GM18502 (cell line): ENCODE data around the gene TRPV5.

Experiments used
- ATAC-seq: cut with Tn5 transposase; IDR thresholded peaks from one replicate; pipeline ENCODE4 v1.9.1; 2021; ENCODE audit warnings: mild to moderate bottlenecking; ENCODE audit not compliant: unreplicated experiment, poor library complexity

The TRPV5 gene

DNA sequence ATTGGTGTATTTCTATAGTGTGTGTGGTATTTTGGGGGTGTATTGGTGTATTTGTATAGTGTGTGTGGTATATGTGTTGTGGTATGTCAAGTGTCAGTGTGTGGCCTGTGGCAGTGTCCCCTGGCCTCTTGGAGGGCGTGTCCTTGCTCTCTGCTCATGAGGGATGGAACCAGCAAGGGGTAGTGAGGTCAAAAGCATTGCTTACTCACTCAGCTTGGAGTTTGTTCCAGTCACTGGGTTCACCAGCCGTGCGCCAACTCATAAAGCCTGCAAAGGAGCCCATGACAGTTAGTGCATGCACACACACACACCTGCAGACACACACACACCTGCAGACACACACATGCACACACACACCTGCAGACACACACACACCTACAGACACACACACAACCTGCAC, 43.7 kb downstream of the TRPV5 start:
- ATAC-seq, result no peak

DNA sequence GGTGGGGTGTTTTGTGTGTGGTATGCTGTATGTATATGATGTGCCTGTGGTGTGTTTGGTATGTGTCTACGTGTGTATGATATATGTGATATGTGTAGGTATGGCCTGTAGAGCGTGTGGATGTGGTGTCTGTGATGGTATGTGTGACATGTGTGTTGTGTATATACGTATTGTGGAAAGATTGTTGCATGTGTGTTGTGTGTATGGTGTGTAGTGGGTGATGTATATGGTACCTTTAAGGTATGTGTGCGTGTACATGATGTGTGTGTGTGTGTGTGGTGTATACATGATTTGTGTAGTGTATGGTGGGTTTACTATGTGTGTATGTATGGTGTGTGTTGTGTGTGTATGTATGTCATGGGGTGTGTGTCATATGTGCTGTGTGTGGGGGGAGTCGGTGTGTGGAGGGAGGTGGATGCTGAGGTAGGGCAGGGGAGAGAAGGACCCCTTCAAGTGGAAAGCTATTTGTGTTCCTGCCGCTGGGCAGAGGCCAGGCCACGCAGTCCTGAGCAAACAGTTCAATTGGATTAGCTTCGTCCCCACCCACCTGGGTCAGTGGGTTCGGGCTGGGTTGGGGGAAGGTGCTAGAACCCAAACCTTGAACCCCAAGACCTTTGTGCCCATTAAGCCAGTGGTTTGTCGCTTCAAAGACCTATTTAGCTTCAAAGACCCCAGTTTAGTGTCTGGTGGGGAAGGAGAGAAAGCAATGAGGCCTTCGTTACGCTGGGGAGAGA, 46.1 kb downstream of the TRPV5 start:
- no peak for ATAC-seq

DNA sequence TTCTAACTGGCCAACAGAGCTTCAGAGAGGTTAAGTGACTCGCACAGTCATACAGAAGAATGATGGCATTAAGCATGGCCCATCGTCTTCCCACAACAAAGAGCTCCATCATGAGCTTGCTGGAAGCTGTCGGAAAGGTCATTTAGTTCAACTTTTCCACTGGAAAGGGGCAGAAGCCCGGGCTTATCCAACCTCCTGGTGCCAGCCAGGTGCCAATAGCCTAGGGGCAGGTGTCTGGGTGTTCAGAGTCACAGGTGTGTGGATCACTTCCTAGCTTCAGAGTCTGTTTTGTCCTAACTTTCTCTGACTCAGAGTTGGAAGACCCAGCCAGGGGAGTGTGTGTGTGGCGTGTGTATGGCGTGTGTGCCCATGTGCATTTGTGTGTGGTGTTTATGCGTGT, 46.7 kb downstream of the TRPV5 start:
- ATAC-seq, result no peak

DNA sequence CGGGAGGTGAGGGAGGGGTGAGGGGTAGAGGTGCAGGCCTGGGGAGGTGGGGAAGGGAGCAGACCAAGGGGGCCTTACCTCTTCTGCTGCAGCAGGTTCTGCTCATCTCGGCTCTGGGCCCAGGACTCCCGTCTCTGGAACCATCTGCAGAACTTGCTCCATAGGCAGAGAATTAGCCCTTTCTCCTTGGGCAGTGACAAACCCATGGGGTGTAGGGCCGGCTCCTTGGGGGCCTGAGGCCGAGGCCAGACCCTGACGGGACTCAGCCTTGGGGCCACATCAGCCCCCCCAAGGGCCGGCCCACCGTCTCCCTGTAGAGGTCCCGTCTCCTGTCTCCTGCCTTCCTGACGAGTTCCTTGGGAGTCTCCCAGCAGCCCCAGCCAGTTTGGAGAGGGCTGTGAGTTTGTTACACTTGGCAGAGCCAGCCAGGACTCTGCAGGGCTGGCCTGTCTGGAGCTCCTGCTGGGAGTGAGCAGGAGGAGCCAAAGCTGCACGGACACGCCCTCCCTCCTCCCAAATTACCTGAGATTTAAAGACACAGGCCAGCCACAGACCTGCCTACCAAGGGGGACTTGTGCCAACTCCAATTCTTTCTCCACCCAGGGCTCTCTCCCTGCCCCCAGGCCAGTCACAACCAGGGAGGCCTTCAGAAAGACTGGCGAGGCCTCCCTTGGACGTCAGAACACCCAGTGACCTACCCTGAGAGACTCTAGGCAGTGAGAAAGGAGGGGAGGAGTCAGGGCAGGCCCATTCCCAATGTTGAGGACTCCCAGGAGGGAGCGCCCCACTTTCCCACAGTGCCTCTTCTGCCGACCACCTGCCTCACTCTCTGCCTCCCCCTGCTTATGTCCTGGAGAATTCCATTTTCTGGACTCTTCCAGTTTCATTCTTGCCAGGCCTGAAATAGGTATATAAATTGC, 48.0 kb downstream of the TRPV5 start, which contains the start of gene TRPV6:
Gene TRPV6, minus strand, starts transcription at position 435 of the 920 bp plus-strand sequence.
- no peak for ATAC-seq

DNA sequence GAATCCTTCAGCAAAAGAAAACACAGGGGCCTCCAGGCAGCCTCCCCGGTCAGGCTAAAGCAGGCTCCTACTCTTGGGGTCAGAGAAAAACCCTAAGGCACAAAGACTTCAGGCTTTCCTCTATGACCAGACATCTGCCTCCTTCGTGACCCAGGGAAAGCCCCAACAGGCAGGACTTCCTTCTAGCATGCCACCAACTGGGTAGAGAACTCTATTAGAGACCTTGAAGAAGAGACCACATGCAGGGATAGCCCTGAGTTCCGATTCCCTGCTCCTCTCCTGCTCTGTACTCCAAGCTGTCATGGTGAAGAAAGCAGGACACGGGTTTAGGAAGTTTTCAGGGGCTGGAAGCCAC, 49.3 kb downstream of the TRPV5 start:
- ATAC-seq, result no peak

DNA sequence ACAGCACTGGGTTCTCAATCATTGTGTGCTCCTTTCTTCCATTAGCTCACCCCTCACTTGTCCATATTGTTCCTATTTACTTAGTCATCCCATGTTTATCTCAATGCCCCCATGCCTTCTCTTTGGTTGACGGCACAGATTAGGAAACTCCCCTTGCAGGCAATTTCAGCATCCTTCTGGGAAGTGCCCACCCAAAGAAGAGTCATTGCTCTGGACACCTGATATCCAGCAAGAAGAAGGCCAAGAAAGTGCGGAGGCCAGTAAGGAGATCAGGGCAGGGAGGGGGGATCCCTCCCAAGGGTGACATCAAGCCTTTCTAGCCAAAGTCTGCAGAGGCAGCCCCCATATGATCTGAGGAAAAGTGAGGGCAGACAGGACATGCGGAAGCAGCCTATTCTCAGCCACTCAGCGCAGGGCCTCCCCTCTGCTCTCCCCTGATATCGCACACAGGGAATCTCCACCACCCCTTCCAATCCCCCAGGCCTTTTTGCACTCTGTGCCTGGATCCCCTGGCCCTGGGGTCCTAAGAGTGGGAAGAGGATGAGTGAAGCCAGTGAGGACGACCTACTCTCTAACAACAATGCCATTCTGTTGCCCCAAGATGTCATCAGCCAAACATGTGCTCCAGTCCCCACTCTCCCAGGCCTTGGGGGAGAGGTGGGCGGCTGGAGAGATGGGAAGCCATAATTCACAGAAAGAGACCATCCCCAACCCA, 49.8 kb downstream of the TRPV5 start:
- no peak for ATAC-seq

DNA sequence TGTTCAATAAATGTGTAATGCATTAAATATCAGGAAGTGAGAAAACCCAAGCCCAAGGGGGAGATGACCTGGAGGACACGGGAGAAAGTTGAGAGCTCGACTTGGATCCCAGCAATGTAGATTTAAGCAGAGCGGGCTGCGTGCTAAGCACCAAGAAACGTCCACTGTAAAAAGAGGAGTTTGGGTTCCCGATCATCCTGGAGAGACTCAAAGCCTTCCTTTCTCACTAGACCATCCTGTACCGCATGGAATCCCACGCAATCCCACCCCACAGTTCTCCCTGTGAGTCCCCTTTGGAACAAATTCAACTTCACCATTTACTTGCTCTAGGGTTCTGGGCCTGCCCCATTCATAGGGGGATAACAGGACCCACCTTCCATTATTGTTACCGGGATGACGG, 50.4 kb downstream of the TRPV5 start:
- no peak for ATAC-seq

DNA sequence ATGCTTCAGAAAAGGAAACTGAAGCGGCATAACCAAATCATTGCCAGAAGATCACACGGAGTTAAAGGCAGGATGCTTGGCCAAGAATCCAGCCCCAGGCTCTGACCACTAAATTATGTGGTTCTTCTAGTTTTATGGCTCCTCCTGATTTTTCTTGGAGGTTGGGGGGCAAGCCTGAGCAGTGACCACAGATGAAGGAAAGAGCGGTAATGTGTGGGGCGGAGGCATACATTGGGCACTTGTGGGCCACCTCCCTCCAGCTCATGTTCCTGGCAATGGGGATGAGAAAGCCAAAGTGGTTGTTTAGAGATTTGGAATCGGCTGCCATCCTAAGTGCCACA, 51.2 kb downstream of the TRPV5 start:
- ATAC-seq, result no peak

DNA sequence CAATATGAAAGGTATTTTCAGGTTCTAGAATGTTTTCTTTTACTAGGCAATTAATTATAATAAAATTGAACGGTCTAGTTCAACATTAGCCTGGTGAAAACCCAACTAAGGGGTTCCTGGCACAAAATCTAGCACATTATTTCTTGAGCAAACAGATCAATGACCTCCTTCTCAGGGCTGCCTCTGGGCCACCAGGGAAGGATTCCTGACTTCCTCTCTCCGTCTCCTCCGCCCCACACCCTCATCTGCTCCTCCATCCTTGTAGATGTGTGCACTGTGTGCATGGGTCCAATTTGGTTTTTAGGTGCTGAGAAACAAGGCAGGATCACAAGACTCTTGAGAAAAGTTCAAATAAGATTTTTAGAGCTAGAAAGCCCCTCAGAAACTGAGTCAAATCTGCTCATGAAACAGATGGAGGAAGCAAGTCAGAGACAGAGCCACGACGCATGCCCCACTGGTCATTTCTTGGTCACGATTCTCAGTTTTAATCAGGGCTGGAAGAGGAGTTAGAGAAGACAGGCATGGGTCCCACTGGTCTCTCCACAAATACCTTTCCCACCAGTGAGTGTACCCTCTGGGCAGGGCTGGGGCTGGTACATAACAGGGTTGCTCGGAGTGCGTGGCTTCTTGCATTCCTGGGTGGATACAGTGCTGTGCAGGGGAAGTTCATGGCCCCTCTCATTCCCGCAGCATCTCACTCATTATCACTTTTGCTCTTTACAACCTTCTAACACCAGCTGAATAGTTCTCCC, 51.8 kb downstream of the TRPV5 start:
- ATAC-seq, result no peak

DNA sequence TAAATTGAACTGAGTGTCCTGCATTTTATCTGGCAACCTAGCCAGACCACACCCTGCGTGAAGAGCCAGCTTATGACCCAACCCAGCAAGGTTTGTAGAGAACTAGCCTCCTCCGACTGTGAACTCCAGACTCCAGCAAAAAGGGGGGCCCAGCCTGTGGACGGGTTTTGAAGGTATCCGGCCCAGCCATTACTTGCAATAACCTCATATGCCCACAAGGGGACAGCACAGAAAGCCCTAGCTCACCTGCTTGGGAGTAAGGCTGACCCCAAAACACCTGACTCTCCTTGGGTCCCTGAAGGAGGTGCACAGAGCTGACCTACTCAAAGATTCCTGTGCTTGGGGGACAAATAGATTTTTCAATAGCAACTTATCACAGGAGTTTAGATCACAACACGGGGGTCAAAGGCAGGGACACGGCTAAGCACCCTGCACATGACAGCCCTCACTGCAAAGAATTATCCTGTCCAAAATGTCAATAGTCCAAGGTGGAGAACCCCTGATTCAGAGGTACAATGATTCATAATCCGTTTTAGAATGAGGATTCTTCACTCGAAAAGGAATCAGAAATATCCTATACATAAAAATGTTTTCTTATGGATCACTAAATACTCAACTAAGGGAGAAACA, 52.6 kb downstream of the TRPV5 start:
- peak; percentile 71 for ATAC-seq

DNA sequence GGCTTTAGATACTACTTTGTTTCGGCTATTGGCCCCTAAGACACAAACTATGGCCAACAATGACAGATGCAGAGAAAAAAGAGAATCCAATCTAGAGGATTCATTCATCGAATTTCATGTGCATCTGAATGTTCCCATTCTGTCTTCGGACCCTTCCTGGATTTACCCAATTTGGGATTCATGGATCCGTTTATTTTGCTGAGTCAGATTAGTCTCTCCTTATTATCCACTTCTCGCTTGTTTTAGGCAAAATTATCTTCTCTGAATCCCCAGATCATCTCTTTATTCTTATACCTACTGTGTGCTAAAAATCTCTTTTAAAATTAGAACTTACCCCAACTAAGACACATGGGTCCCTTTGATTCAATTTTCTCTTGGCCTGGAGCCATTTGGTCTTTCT, 54.5 kb downstream of the TRPV5 start:
- ATAC-seq, result no peak

DNA sequence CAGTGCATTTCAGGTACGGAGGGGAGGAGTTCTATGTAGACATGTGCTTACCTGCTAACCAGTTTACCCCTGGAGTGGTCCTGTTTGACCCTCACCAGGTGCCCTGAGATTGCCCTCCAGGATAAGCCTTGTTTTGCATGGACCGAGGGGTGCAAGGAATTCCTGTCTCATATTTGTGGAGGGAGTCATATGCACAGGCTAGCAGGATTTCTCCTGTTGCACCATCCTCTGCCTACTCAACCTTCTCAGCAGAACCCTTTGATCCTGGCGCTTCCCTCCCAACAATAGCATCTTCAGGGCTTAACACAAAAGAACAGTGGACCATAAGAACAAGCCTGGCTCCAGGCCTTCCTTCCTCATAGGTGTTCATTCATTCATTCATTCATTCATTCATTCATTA, 55.2 kb downstream of the TRPV5 start:
- ATAC-seq, result no peak

DNA sequence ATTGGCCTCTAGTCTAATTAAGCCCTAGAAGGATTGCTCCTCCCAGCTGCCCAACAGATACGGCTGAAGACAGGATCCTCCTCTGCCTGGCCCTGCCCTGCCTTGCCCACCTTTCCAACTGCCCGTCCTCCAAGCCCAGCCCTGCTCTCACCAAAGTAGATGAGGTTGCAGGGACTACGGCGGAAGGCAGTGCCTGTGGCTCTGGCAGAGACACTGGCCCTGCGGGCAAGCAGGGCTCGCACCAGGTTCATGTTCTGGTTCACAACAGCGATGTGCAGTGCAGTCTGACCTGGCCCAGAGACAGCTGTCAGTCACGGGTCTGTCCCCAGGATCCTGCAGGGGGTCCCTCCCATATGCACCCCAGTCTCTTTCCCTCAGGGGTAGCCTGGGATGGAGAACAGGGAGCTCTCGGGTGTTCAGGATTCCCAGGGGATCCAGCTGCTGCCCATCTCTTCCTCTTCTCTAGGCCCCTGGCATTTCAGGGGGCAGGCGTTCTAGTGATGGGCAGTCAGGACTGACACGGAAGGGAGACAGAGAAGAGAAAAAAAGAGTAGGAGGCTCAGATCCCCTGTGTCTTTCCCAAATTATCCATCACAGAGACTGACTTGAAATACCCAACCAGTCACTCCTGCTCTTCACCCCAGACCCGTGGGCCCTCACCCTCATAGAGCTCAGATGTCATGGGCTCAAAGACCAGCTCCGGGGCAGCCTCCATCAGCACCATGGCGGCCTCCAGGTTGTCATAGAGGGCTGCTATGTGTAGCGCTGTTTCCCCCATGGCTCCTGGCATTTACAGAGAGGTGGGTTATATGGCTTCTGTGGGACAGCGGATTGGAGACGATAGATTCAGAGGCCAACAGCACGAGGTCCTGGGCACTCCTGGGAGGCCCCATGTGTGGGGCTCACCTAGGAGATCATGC, 56.3 kb downstream of the TRPV5 start:
- no peak for ATAC-seq

DNA sequence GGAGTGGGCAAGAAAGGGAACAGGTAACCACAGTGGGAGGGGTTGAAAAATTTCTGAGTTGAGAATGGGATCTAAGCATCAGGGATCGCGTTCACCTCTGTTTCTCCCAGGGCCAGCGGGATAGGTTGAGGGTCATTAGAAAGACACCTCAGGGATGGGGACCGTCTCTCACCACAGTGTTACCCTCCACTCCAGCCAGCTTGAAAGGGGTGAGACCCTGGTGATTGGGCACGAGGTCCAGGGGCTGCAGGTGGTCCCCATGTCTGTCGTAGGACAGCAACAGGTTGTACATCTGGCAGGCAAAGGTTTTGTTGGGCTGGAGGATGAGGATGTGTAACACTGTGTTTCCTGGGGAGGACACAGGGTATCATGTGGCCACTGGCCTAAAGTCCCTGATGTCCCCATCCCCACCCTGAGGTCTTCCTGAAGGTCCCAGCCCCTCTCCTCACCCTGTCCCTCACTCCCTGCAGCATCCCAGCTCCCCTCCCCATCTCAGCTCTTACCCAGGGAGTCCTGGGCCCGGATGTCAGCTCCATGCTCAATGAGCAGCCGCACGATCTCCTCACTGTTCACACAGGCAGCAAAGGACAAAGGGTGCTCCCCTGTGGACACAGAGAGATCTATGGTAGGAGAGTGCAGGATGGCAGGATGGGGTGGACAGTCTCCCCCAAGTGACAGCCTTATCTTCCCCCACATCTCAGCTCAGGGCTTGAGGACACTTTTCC, 57.1 kb downstream of the TRPV5 start:
- ATAC-seq, result no peak

DNA sequence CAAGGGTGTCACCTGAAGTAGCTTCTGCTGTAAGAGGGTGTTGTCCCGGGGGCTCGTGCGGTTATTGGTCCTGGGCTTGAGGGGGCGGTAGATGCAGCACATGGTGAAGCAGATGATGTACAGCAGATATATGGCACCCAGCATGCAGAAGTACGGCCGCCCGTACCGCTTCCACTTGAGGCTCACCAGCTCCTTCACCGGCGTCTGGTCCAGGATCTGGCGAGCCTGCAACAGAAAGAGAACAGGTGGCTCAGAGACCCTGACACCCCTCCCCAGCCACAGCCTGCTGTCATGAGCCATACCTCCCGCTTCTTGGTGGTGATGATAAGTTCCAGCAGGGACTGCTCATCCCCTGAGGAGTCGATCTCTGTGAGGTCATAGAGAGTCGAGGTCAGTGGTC, 58.1 kb downstream of the TRPV5 start:
- ATAC-seq, result no peak

DNA sequence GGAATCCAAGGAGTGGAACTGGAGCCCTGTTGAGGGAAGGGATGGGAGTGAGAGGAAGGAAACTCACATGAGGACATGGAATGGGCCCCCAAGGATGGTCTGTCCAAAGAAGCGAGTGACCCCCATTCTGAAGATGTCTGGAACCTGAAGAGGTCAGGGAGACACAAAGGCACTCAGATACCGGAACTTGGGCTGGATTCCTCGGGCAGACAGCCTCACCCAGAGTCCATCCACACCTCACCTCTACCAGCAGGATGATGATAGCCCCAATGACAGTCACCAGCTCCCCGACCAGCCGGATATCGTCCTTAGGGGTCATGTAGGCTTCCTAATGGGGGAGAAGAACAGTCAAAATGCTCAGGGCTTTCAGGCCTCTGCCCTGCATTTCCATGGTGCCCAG, 58.7 kb downstream of the TRPV5 start:
- no peak for ATAC-seq

DNA sequence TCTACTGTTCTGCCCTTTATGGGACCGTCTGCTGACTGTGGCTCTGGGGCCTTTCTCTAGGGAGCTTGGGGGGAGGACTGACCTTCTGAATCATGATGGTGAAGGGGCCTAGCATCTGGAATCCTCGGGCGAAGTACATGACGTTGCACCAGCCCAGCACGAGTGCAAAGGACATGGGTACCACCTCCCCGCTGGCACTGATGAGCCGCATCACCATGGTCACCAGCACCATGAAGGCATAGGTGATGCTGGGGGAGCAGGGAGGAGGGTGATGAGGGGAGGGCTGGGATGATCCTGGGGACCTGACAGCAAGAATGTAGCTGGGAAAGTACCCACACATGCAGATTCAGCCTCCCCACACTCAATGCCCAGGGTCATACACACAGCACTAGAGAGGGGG, 59.1 kb downstream of the TRPV5 start:
- ATAC-seq, result no peak

DNA sequence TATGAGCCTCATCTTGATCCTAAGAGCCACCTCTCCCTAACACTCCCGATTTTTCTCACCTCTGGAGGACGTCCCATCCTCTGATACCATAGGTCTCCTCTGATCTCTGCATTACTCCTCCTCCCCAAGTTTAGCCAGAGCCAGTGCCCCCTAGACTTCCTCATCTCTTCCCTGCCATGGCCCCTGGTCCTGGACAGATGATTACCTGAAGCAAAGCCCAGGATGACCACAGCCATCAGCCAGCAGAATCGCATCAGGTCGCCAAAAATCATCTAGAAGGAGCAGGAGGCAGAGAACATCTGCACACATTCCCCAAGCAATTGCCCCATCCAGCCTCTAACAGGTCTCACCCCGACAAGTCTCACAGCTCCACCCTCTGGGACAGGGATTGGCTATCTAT, 59.7 kb downstream of the TRPV5 start:
- no peak for ATAC-seq
